BLaER1 treated with 17β-estradiol and CSF1 and Interleukin-3, amounts not matched to agents 10 nM and 100 nM (cell line): Measurements from ENCODE around the gene AKR1C3.
A peak's percentile ranks its signal among the peaks of the same experiment; 100 is the strongest.
"Not testable (repeated sequence)": the region's sequence is repeated elsewhere in the genome, so short reads cannot be mapped to it uniquely, and the experiment has no call there.

Experiments used
- H3K27ac ChIP-seq, 11 experiments: shearing (Covaris generic); formaldehyde crosslinking; 2 replicates each; pipeline ENCODE4 v1.8.1; 2022
- H3K27me3 ChIP-seq, 11 experiments: shearing (Covaris generic); formaldehyde crosslinking; 2 replicates each; pipeline ENCODE4 v1.8.1; 2022
- H3K36me3 ChIP-seq, 11 experiments: shearing (Covaris generic); formaldehyde crosslinking; 2 replicates each; pipeline ENCODE4 v1.8.1; 2022
- H3K4me1 ChIP-seq, 10 experiments: shearing (Covaris generic); formaldehyde crosslinking; 2 replicates each; pipeline ENCODE4 v1.8.1; 2022
- H3K4me2 ChIP-seq, 11 experiments: shearing (Covaris generic); formaldehyde crosslinking; 2 replicates each; pipeline ENCODE4 v1.8.1; 2022
- H3K4me3 ChIP-seq, 10 experiments: shearing (Covaris generic); formaldehyde crosslinking; 2 replicates each; pipeline ENCODE4 v1.8.1; 2022
- H3K9ac ChIP-seq, 11 experiments: shearing (Covaris generic); formaldehyde crosslinking; 2 replicates each; pipeline ENCODE4 v1.8.1; 2022
- H3K9me3 ChIP-seq, 11 experiments: shearing (Covaris generic); formaldehyde crosslinking; replicated peaks in 1 of 11; 2 replicates each; pipeline ENCODE4 v1.8.1; 2022
- H4K20me1 ChIP-seq, 11 experiments: shearing (Covaris generic); formaldehyde crosslinking; 2 replicates each; pipeline ENCODE4 v1.8.1; 2022
- Cebpa-rat ChIP-seq, 11 experiments: shearing (Covaris generic); IDR thresholded peaks; 2 replicates each; pipeline ENCODE4 v1.8.1; 2022

AKR1C3 gene

GRCh38 chr10:5117026-5117425 lies 22.8 kb downstream of the AKR1C3 start:
- peak overlapping the region in 6 of 11 experiments; percentile 7 to 39 (median 22); a peak in 6 of 22 replicates for H3K4me2 ChIP-seq
- H3K27me3 ChIP-seq, result no peaks in the 10 kb centered on the region
- H3K9me3 ChIP-seq, result peaks cover 11 to 29% (median 16%) of the 10 kb centered on the region in 11 experiments; a peak in 21 of 22 replicates
- H3K4me1 ChIP-seq, result peaks cover 0 to 17% (median 12%) of the 10 kb centered on the region in 10 experiments; a peak in 12 of 20 replicates
- no peak for TF ChIP-seq Cebpa-rat (IDR thresholded peaks at IDR 0.05)
- no peaks in the 10 kb centered on the region for H4K20me1 ChIP-seq
- H3K36me3 ChIP-seq, result no peaks in the 10 kb centered on the region
- no peak overlapping the region for H3K27ac ChIP-seq
- no peak overlapping the region for H3K9ac ChIP-seq
- H3K4me3 ChIP-seq, result no peak overlapping the region

- peaks cover 11 to 33% (median 16%) of the 10 kb centered on the region in 11 experiments; a peak in 21 of 22 replicates for H3K9me3 ChIP-seq
- H3K36me3 ChIP-seq, H3K27me3 ChIP-seq, H3K27ac ChIP-seq, H3K4me2 ChIP-seq, H4K20me1 ChIP-seq, H3K9ac ChIP-seq, H3K4me3 ChIP-seq: not testable (repeated sequence)
- peaks cover 0 to 17% (median 12%) of the 10 kb centered on the region in 10 experiments; a peak in 12 of 20 replicates for H3K4me1 ChIP-seq
These were observed 25.8 kb downstream of the AKR1C3 start for GRCh38 chr10:5119997-5120396.

- no peak overlapping the region for H3K4me2 ChIP-seq
- H3K27ac ChIP-seq, result no peak overlapping the region
- H3K9ac ChIP-seq, result no peak overlapping the region
- no peaks in the 10 kb centered on the region for H4K20me1 ChIP-seq
- TF ChIP-seq Cebpa-rat (IDR thresholded peaks at IDR 0.05), result no peak
- no peaks in the 10 kb centered on the region for H3K27me3 ChIP-seq
- no peaks in the 10 kb centered on the region for H3K36me3 ChIP-seq
- no peak overlapping the region for H3K4me3 ChIP-seq
- no peaks in the 10 kb centered on the region for H3K4me1 ChIP-seq
- peaks cover 16 to 41% (median 27%) of the 10 kb centered on the region in 11 experiments; a peak in 21 of 22 replicates for H3K9me3 ChIP-seq
These were observed 29.7 kb downstream of the AKR1C3 start for GRCh38 chr10:5123886-5124285.

DNA sequence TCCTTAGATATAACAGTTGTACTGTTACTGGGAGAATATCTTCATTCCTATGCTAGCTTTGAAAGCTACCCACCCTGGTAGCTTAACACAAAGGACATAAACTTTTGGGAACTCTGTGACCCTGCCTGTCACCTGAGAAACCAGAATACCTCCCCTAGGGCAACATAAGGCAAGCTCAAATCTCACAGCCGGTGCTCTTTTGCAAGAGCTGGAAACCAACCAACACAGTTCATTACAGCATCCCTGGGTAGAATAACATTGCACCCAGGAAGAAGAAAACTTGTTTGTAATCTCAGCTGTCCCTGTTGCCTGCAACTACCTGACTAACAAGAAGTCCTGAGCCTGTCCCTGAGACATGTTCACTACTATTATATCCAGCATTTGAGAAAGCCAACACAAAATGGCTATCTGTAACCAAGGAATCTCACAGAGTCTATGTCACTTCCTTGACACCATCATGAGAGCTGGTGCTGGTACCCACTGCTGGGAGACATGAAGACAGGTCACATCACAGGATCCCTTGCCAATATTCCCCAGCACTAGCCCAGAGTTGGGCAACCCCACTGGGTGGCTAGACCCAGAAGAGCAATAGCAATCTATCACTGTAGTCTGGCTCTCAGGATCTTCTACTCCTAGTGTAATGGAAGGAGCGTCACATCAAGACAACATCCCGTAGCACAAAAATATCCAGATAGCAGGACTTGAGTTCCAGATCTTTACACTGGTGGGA lies 31.3 kb downstream of the AKR1C3 start:
- Histone ChIP-seq H3K27me3 (no peaks in the 10 kb centered on the region), H3K4me2 (no peak overlapping the region), H3K9ac (no peak overlapping the region), H3K4me3 (no peak overlapping the region), H3K36me3 (no peaks in the 10 kb centered on the region), H3K27ac (no peak overlapping the region), H3K9me3 (peaks cover 4 to 29% (median 19%) of the 10 kb centered on the region in 11 experiments; a peak in 17 of 22 replicates), H4K20me1 (no peaks in the 10 kb centered on the region), H3K4me1 (no peaks in the 10 kb centered on the region)
- TF ChIP-seq Cebpa-rat (IDR thresholded peaks at IDR 0.05), result no peak

DNA sequence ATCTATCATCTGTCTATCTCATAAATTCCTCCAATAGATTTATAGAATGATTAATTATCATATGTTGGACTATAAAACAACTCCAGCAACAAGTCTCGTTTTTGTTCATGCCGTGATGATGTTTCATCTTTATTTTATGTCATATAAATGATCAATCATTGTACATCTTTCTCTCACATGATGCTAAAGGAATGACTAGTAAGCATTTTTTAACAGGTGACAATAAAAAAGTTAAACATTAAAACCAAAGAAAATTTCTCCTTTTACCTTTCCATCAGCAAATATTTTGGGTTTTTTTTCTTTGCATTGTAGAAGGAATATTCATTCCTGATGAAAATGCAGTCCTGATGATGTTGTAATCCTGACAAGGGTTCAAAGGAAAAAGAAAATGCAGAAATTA lies 41.4 kb downstream of the AKR1C3 start:
- no peak overlapping the region for H3K4me3 ChIP-seq
- no peak overlapping the region for H3K4me2 ChIP-seq
- no peaks in the 10 kb centered on the region for H3K4me1 ChIP-seq
- H3K9me3 ChIP-seq, result peaks cover 26 to 42% (median 36%) of the 10 kb centered on the region in 11 experiments
- TF ChIP-seq Cebpa-rat (IDR thresholded peaks at IDR 0.05), result no peak
- H3K36me3 ChIP-seq, result 0 out of 22 replicates have a peak, but pooled peaks cover 0 to 3% (median 0%) of the 10 kb centered on the region in 11 experiments
- no peaks in the 10 kb centered on the region for H3K27me3 ChIP-seq
- H4K20me1 ChIP-seq, result no peaks in the 10 kb centered on the region
- no peak overlapping the region for H3K27ac ChIP-seq
- H3K9ac ChIP-seq, result no peak overlapping the region

DNA sequence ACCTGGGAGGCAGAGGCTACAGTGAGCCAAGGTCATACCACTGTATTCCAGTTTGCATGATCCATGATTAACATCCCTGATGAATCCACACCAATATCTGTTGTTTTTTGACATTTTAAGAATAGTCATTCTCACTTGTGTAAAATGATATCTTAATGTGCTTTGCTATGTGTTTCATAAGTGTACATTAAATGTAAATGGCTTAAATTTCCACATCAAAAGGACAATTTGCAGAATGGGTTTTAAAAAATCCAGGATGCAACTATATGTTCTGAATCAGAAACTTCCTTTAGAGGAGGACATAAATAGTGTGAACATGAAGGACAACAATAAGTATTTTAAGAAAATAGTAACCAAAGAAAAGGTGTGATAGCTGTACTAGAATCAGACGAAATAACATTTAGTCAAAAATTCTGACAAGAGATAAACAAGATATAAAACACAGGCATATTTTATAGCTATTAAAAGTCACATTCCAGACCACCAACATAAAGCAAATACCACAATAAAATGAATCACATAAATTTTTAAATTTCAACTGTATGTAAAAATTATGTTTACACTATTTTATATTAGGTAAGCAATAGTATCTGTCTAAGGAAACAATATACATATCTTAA lies 42.4 kb downstream of the AKR1C3 start:
- Histone ChIP-seq H3K9ac (no peak overlapping the region), H3K27me3 (no peaks in the 10 kb centered on the region), H4K20me1 (no peaks in the 10 kb centered on the region), H3K9me3 (peaks cover 26 to 42% (median 36%) of the 10 kb centered on the region in 11 experiments), H3K36me3 (0 out of 22 replicates have a peak, but pooled peaks cover 0 to 3% (median 0%) of the 10 kb centered on the region in 11 experiments), H3K4me3 (no peak overlapping the region), H3K4me2 (no peak overlapping the region), H3K27ac (no peak overlapping the region), H3K4me1 (peaks cover 0 to 4% (median 0%) of the 10 kb centered on the region in 10 experiments; a peak in 3 of 20 replicates)
- no peak for TF ChIP-seq Cebpa-rat (IDR thresholded peaks at IDR 0.05)

DNA sequence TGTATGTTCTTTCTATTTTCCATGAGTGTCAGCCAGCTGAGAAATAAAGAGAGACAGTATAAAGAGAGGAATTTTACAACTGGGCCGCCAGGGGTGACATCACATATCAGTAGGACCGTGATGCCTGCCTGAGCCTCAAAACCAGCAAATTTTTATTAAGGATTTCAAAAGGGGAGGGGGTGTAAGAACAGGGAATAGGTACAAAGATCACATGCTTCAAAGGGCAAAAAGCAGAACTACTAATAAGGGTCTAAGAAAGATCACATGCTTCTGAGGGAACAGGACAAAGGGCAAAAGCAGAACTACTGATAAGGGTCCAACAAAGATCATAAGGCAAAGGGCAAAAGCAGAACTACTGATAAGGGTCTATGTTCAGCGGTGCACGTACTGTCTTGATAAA lies 43.5 kb downstream of the AKR1C3 start:
- not testable (repeated sequence) for H3K36me3 ChIP-seq, H3K4me3 ChIP-seq, H4K20me1 ChIP-seq, H3K27ac ChIP-seq, H3K4me1 ChIP-seq, H3K4me2 ChIP-seq, H3K27me3 ChIP-seq, H3K9ac ChIP-seq
- H3K9me3 ChIP-seq, result peaks cover 26 to 42% (median 36%) of the 10 kb centered on the region in 11 experiments

- Histone ChIP-seq H3K36me3 (no peaks in the 10 kb centered on the region), H3K9me3 (peaks cover 10 to 20% (median 16%) of the 10 kb centered on the region in 11 experiments), H3K9ac (no peak overlapping the region), H3K4me3 (no peak overlapping the region), H3K4me1 (peaks cover 0 to 9% (median 0%) of the 10 kb centered on the region in 10 experiments; a peak in 4 of 20 replicates), H3K27ac (no peak overlapping the region), H3K4me2 (no peak overlapping the region), H3K27me3 (no peaks in the 10 kb centered on the region), H4K20me1 (no peaks in the 10 kb centered on the region)
- TF ChIP-seq Cebpa-rat (IDR thresholded peaks at IDR 0.05), result no peak
These were observed 48.0 kb downstream of the AKR1C3 start for GRCh38 chr10:5142199-5142598.

DNA sequence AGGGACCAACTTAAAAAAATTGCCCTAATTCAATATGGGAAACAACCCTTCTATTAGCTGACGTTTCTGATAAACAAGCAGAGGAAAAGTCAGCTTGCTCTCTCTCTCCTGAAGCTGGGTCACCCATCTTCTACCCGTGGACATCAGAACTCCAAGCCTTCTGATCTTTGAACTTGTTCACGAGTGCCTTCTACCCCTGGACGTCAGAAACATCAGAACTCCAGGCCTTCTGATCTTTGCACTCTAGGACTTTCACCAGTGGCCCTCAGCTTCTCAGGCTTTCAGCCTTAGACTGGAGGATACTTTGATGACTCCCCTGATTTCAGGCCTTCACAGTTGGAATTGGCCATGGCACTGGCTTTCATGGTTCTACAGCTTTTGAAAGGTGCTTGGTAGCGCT lies 48.9 kb downstream of the AKR1C3 start:
- H3K4me1 ChIP-seq, result peaks cover 0 to 9% (median 0%) of the 10 kb centered on the region in 10 experiments; a peak in 4 of 20 replicates
- H3K4me3 ChIP-seq, result no peak overlapping the region
- no peak overlapping the region for H3K27ac ChIP-seq
- peaks cover under 1 to 11% (median 7%) of the 10 kb centered on the region in 11 experiments for H3K9me3 ChIP-seq
- no peaks in the 10 kb centered on the region for H4K20me1 ChIP-seq
- H3K9ac ChIP-seq, result no peak overlapping the region
- TF ChIP-seq Cebpa-rat (IDR thresholded peaks at IDR 0.05), result no peak
- H3K4me2 ChIP-seq, result no peak overlapping the region
- H3K36me3 ChIP-seq, result no peaks in the 10 kb centered on the region
- no peaks in the 10 kb centered on the region for H3K27me3 ChIP-seq
